Measurements from ENCODE around the gene CCDC183.

The CCDC183 gene

DNA sequence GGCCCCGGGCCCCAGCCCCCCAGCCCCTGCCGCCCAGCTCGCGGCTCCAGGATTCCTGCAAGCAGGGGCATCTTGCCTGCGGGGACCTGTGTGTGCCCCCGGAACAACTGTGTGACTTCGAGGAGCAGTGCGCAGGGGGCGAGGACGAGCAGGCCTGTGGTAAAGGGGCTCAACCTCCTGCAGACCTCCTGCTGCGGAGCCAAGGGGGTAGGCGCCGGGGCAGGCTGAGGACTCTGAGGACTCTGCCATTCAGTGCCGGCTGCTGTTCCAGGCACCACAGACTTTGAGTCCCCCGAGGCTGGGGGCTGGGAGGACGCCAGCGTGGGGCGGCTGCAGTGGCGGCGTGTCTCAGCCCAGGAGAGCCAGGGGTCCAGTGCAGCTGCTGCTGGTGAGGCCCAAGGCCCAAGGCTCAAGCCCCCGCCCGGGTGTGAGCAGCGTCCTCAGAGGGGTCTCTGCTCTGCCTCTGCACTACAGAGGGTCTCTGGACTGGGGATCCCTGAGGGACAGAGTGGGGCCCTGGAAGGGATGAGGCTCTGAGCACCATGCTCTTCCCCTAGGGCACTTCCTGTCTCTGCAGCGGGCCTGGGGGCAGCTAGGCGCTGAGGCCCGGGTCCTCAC is 59.4 kb downstream of the CCDC183 start:
- no peak for DNase-seq (ENCODE audit: extremely low spot score, insufficient read length, low read depth)
- FAIRE-seq: no peak

GRCh38 chr9:136856079-136856476 is 59.9 kb downstream of the CCDC183 start:
- FAIRE-seq (no peak), DNase-seq (ENCODE audit: extremely low spot score, insufficient read length, low read depth) (no peak)

GRCh38 chr9:136856541-136857141 is 60.5 kb downstream of the CCDC183 start:
- FAIRE-seq: no peak
- DNase-seq (ENCODE audit: extremely low spot score, insufficient read length, low read depth): no peak

DNA sequence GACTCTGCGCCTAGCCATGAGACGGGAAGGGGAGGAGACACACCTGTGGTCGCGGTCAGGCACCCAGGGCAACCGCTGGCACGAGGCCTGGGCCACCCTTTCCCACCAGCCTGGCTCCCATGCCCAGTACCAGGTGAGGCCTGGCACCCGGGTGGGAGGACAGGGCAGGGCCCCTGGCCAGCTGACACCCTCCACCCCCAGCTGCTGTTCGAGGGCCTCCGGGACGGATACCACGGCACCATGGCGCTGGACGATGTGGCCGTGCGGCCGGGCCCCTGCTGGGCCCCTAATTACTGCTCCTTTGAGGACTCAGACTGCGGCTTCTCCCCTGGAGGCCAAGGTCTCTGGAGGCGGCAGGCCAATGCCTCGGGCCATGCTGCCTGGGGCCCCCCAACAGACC is 61.0 kb downstream of the CCDC183 start:
- DNase-seq (ENCODE audit: extremely low spot score, insufficient read length, low read depth) (no peak), FAIRE-seq (no peak)
